Measurements from ENCODE around the gene MT1A.

- TF ChIP-seq, protein P1, sequence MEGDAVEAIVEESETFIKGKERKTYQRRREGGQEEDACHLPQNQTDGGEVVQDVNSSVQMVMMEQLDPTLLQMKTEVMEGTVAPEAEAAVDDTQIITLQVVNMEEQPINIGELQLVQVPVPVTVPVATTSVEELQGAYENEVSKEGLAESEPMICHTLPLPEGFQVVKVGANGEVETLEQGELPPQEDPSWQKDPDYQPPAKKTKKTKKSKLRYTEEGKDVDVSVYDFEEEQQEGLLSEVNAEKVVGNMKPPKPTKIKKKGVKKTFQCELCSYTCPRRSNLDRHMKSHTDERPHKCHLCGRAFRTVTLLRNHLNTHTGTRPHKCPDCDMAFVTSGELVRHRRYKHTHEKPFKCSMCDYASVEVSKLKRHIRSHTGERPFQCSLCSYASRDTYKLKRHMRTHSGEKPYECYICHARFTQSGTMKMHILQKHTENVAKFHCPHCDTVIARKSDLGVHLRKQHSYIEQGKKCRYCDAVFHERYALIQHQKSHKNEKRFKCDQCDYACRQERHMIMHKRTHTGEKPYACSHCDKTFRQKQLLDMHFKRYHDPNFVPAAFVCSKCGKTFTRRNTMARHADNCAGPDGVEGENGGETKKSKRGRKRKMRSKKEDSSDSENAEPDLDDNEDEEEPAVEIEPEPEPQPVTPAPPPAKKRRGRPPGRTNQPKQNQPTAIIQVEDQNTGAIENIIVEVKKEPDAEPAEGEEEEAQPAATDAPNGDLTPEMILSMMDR (conservative IDR thresholded peaks at IDR 0.05 in 1 of 2, IDR thresholded peaks at IDR 0.05 in 1 of 2; ENCODE audit: extremely low read depth in 1 of 2, insufficient read depth in 1 of 2, low read depth in 1 of 2, low read length in 2 of 2) = no peak
- TF ChIP-seq EZH2 (IDR thresholded peaks at IDR 0.05; ENCODE audit: borderline replicate concordance, low read length) = no peak
Measured at GRCh38 chr16:56677474-56677873, 39.0 kb downstream of the MT1A start.

Data from mammary epithelial cell (primary cell).